GM19099 (cell line): ENCODE results near the gene FAM124B.

Source experiments
- POLR2A ChIP-seq: IDR thresholded peaks from 3 replicates; pipeline ENCODE4 v1.6.1; 2011; ENCODE audit warnings: low read depth; ENCODE audit not compliant: insufficient read length; ENCODE audit errors: extremely low read depth

FAM124B gene

GRCh38 chr2:224400886-224401632 is 848 bp downstream of the FAM124B start:
- TF ChIP-seq POLR2A: no peak

- no peak for TF ChIP-seq POLR2A
Observed at GRCh38 chr2:224400174-224400810, 1.6 kb downstream of the FAM124B start.

GRCh38 chr2:224398289-224398688 is 3.6 kb downstream of the FAM124B start:
- no peak for TF ChIP-seq POLR2A

- TF ChIP-seq POLR2A: no peak
Observed at GRCh38 chr2:224395620-224396390, 6.1 kb downstream of the FAM124B start.

GRCh38 chr2:224393157-224393872 is 8.6 kb downstream of the FAM124B start:
- TF ChIP-seq POLR2A: no peak

- no peak for TF ChIP-seq POLR2A
Observed at GRCh38 chr2:224392545-224392944, 9.4 kb downstream of the FAM124B start.

- no peak for TF ChIP-seq POLR2A
Observed at GRCh38 chr2:224389317-224389716, 12.6 kb downstream of the FAM124B start.

- no peak for TF ChIP-seq POLR2A
Observed at GRCh38 chr2:224386876-224387275, 15.0 kb downstream of the FAM124B start.

- TF ChIP-seq POLR2A: no peak
Observed at GRCh38 chr2:224382973-224383555, 18.8 kb downstream of the FAM124B start.

GRCh38 chr2:224381521-224382279 is 20.2 kb downstream of the FAM124B start:
- no peak for TF ChIP-seq POLR2A

GRCh38 chr2:224379986-224380385 is 21.9 kb downstream of the FAM124B start:
- TF ChIP-seq POLR2A: no peak

- TF ChIP-seq POLR2A: no peak
Observed at GRCh38 chr2:224379172-224379571, 22.7 kb downstream of the FAM124B start.

GRCh38 chr2:224378701-224379097 is 23.2 kb downstream of the FAM124B start:
- no peak for TF ChIP-seq POLR2A
